GM21526 (cell line): ENCODE measurements around the gene FHDC1.

Experiments used
- ATAC-seq: cut with Tn5 transposase; IDR thresholded peaks from one replicate; pipeline ENCODE4 v1.9.1; 2021; ENCODE audit warnings: moderate library complexity; ENCODE audit not compliant: unreplicated experiment, low FRiP score

The FHDC1 gene

GRCh38 chr4:153027866-153028265, 91.7 kb downstream of the FHDC1 start:
- ATAC-seq: no peak

- no peak for ATAC-seq
Observed at GRCh38 chr4:153028535-153028934, 92.4 kb downstream of the FHDC1 start.
